ENCODE data around the gene ATAT1.
"Not testable (repeated sequence)": the region's sequence is repeated elsewhere in the genome, so short reads cannot be mapped to it uniquely, and the experiment has no call there.

ATAT1 gene

GRCh38 chr6:30654798-30655742 lies 28.4 kb downstream of the ATAT1 start:
- no peak for DNase-seq

GRCh38 chr6:30655743-30656094 lies 29.0 kb downstream of the ATAT1 start:
- DNase-seq: no peak

- no peak for DNase-seq
These were observed 29.8 kb downstream of the ATAT1 start for GRCh38 chr6:30656513-30656912.

- no peak for DNase-seq
These were observed 30.8 kb downstream of the ATAT1 start for GRCh38 chr6:30657454-30657853.

- not testable (repeated sequence) for DNase-seq
These were observed 31.2 kb downstream of the ATAT1 start for GRCh38 chr6:30657922-30658321.

GRCh38 chr6:30664994-30665767 lies 38.5 kb downstream of the ATAT1 start:
- DNase-seq: no peak

- not testable (repeated sequence) for DNase-seq
These were observed 39.6 kb downstream of the ATAT1 start for GRCh38 chr6:30666300-30666699.

GRCh38 chr6:30670760-30671527 lies 44.3 kb downstream of the ATAT1 start:
- DNase-seq: no peak

GRCh38 chr6:30672445-30673253 lies 46.0 kb downstream of the ATAT1 start, which contains the start of gene DHX16:
Gene DHX16 (minus strand): TSS chr6:30673006. CDS start chr6:30672841, 165 bp downstream.
- peak; percentile 91 for DNase-seq

GRCh38 chr6:30676660-30677285 lies 50.1 kb downstream of the ATAT1 start:
- DNase-seq: no peak

GRCh38 chr6:30678964-30679726 lies 52.5 kb downstream of the ATAT1 start:
- DNase-seq: no peak

- DNase-seq: no peak
These were observed 53.3 kb downstream of the ATAT1 start for GRCh38 chr6:30679765-30680535.

- DNase-seq: no peak
These were observed 55.1 kb downstream of the ATAT1 start for GRCh38 chr6:30681766-30682142.

- DNase-seq: no peak
These were observed 55.8 kb downstream of the ATAT1 start for GRCh38 chr6:30682143-30683117.

- no peak for DNase-seq
These were observed 56.7 kb downstream of the ATAT1 start for GRCh38 chr6:30683183-30683979.

- DNase-seq: no peak
These were observed 57.3 kb downstream of the ATAT1 start for GRCh38 chr6:30683980-30684338.

- no peak for DNase-seq
These were observed 57.9 kb downstream of the ATAT1 start for GRCh38 chr6:30684386-30685156.

Measured in NCI-H446 treated with DMSO at 0.1 percent for 48 hours (cell line).